ENCODE measurements around the gene ZNF793.

Gene ZNF793

GRCh38 chr19:37565370-37565669 lies 58.6 kb downstream of the ZNF793 start:
- DNase-seq (ENCODE audit: low read depth): no peak

GRCh38 chr19:37572203-37572602 lies 65.5 kb downstream of the ZNF793 start:
- peak; percentile 30 for DNase-seq (ENCODE audit: low read depth)

- DNase-seq (ENCODE audit: low read depth): no peak
Observed at GRCh38 chr19:37583340-37583739, 76.6 kb downstream of the ZNF793 start.

Data from EH (cell line).